ENCODE measurements around the gene CNPY2. TPM values are rescaled to one million over a fixed set of nuclear protein-coding genes. Genes with fewer than 3 reads are reported as not detected.

CNPY2 gene
- total and polyA plus RNA-seq, 2 of the 13 experiments (the other 11 are each of a cell fraction or from before 2014, with no cell fraction given) = 285 to 356 TPM

GRCh38 chr12:56304276-56304675 is 11.5 kb downstream of the CNPY2 start:
- H3K79me2 ChIP-seq (ENCODE audit: insufficient read depth, low read length) = peaks cover 5% of the 10 kb centered on the region
- 100% methylated on average over 3 of the region's 3 CpGs for WGBS (ENCODE audit: low lambda C conversion rate)
- ChIA-PET POLR2A (interaction anchor here (1.5 kb wide), 1 partner anchor 12 kb away, joined by 7 read pairs; the partner anchor contains the start of gene CNPY2), CTCF (ENCODE audit: low intra/inter-chr PET ratio, low total read pairs) (no interaction called here)
- no peak overlapping the region for H3K4me3 ChIP-seq (replicated peaks in 1 of 3; ENCODE audit: insufficient read depth in 1 of 3, low read depth in 2 of 3, low read length in 3 of 3)
- H3K27me3 ChIP-seq (ENCODE audit: control insufficient read depth in 1 of 2, insufficient read depth in 2 of 2, low read length in 2 of 2) = no peaks in the 10 kb centered on the region; a peak in 1 of 5 replicates
- no peak overlapping the region for H3K9ac ChIP-seq (ENCODE audit: insufficient read depth, low read depth, low read length)
- no peak overlapping the region for H3K27ac ChIP-seq (ENCODE audit: extremely low read length, insufficient read depth, low read length)
- H4K20me1 ChIP-seq (ENCODE audit: insufficient read depth, low read length) = no peaks in the 10 kb centered on the region
- intact Hi-C loops (cut with micrococcal nuclease; ENCODE audit: unreplicated experiment) = no loop called here
- no peak for DNase-seq (ENCODE audit: low spot score)
- BruUV-seq (replicated peaks) = no TSS peak
- H3K4me2 ChIP-seq (ENCODE audit: low read depth, low read length) = no peak overlapping the region
- no peak overlapping the region for H2AFZ ChIP-seq (ENCODE audit: low read length)
- ATAC-seq = no peak
- H3K4me1 ChIP-seq (ENCODE audit: insufficient read depth, low read length) = peaks cover 31% of the 10 kb centered on the region
- no peaks in the 10 kb centered on the region for H3K9me3 ChIP-seq (ENCODE audit: low read length)
- no peak for FAIRE-seq
- peaks cover 4 to 15% of the 10 kb centered on the region in 2 experiments; a peak in 3 of 5 replicates for H3K36me3 ChIP-seq (replicated peaks in 1 of 2; ENCODE audit: control insufficient read depth in 1 of 2, insufficient read depth in 2 of 2, low read length in 2 of 2)
- in situ Hi-C loops (cut with HindIII; ENCODE audit: extremely low pct_ligation_motif_present, low pct_unique_long_range_greater_than_20kb) = no loop called here
- no peak for TF ChIP-seq RXRB (CRISPR knock-in tag; IDR thresholded peaks at IDR 0.05; ENCODE audit: borderline replicate concordance)
- TF ChIP-seq ZNF17 (CRISPR knock-in tag; IDR thresholded peaks at IDR 0.05) = no peak
- TF ChIP-seq ZNF263 (CRISPR knock-in tag; IDR thresholded peaks at IDR 0.05) = no peak
- TF ChIP-seq ZNF251 (CRISPR knock-in tag; IDR thresholded peaks at IDR 0.05) = no peak
- TF ChIP-seq GMEB2 (CRISPR knock-in tag; IDR thresholded peaks at IDR 0.05; ENCODE audit: low read depth) = no peak
- no peak for TF ChIP-seq TP53 (CRISPR knock-in tag; conservative IDR thresholded peaks at IDR 0.05)
- TF ChIP-seq IRF1 (CRISPR knock-in tag; IDR thresholded peaks at IDR 0.05; ENCODE audit: low read depth) = no peak
- no peak for TF ChIP-seq HHEX (CRISPR knock-in tag; IDR thresholded peaks at IDR 0.05)
- no peak for TF ChIP-seq DMTF1 (CRISPR knock-in tag; IDR thresholded peaks at IDR 0.05)
- no peak for TF ChIP-seq ZNF276 (CRISPR knock-in tag; IDR thresholded peaks at IDR 0.05; ENCODE audit: low read depth)
- no peak for TF ChIP-seq ZHX1 (CRISPR knock-in tag; IDR thresholded peaks at IDR 0.05; ENCODE audit: low read depth)
- TF ChIP-seq ZNF841 (CRISPR knock-in tag; IDR thresholded peaks at IDR 0.05; ENCODE audit: borderline replicate concordance) = no peak
- TF ChIP-seq MEIS2 (CRISPR knock-in tag; IDR thresholded peaks at IDR 0.05) = no peak
- no peak for TF ChIP-seq KMT2A (CRISPR knock-in tag; IDR thresholded peaks at IDR 0.05)
- no peak for TF ChIP-seq ZNF235 (CRISPR knock-in tag; IDR thresholded peaks at IDR 0.05; ENCODE audit: borderline replicate concordance)
- TF ChIP-seq HDAC2 (CRISPR knock-in tag; IDR thresholded peaks at IDR 0.05) = no peak
- no peak for TF ChIP-seq FOSL2 (CRISPR knock-in tag; IDR thresholded peaks at IDR 0.05)

Data from HepG2 (cell line).